Activated CD4-positive, alpha-beta T cell treated with anti-CD3 and anti-CD28 coated beads for 36 hours (primary cell): ENCODE results near the gene SETD2. TPM values are rescaled to one million over a fixed set of nuclear protein-coding genes. Genes with fewer than 3 reads are reported as not detected.
A peak's percentile ranks its signal among the peaks of the same experiment; 100 is the strongest.
"Not testable (repeated sequence)": the region's sequence is repeated elsewhere in the genome, so short reads cannot be mapped to it uniquely, and the experiment has no call there.

ENCODE experiments used
- ATAC-seq: fragments of 200-7000 bp; cut with Tn5 transposase; one replicate; pipeline ENCODE4 v1.10.0; 2021; ENCODE audit warnings: mild to moderate bottlenecking, moderate library complexity
- CTCF ChIA-PET: fragments of 350-600 bp; sonication (Branson Sonifier 250); formaldehyde crosslinking; loops from one replicate; lab custom pipeline; 2021; ENCODE audit warnings: antibody characterized with exemption; lab: Charles Lee
- POLR2A ChIA-PET: fragments of 350-600 bp; sonication (Branson Sonifier 250); formaldehyde crosslinking; loops from one replicate; lab custom pipeline; 2021; ENCODE audit warnings: antibody characterized with exemption, inconsistent platforms; lab: Charles Lee
- DNase-seq: peaks from one replicate; pipeline ENCODE4 v3.0.0-alpha.2; 2020
- H3K27ac Mint-ChIP-seq: one replicate; pipeline ENCODE4 v1.8.0; 2021; ENCODE audit warnings: mixed read lengths
- H3K27me3 Mint-ChIP-seq: one replicate; pipeline ENCODE4 v1.8.0; 2021; ENCODE audit warnings: mixed read lengths
- H3K36me3 Mint-ChIP-seq: one replicate; pipeline ENCODE4 v1.8.0; 2021; ENCODE audit warnings: low read depth, mixed read lengths
- H3K4me1 Mint-ChIP-seq: one replicate; pipeline ENCODE4 v1.8.0; 2021; ENCODE audit warnings: mixed read lengths
- H3K4me3 Mint-ChIP-seq: one replicate; pipeline ENCODE4 v1.8.0; 2021; ENCODE audit warnings: mild to moderate bottlenecking, moderate library complexity, mixed read lengths
- H3K9me3 Mint-ChIP-seq: one replicate; pipeline ENCODE4 v1.8.0; 2021; ENCODE audit warnings: low read depth, mixed read lengths
- intact Hi-C, 2 experiments: fragments of 100-400 bp; cut with DNase I in 1 of 2; cut with micrococcal nuclease in 1 of 2; formaldehyde crosslinking; loops; one replicate each; pipeline versions ENCODE4 v1.14.2 to v1.15.1; 2022 to 2024; cut with DNase I, micrococcal nuclease
- total RNA-seq, 2 experiments: library from RNA; stranded (reverse); gene quantifications; one replicate each; pipeline ENCODE4 v1.2.3, GENCODE V29; 2021

The SETD2 gene
- total RNA-seq, 2 experiments from 2014 or later = 31.8 to 35.8 TPM

- Mint-ChIP-seq H3K4me1 (peaks cover 44% of the 10 kb centered on the region), H3K9me3 (no peaks in the 10 kb centered on the region), H3K36me3 (peaks cover 8% of the 10 kb centered on the region), H3K27me3 (no peaks in the 10 kb centered on the region), H3K27ac (no peak overlapping the region), H3K4me3 (no peak overlapping the region)
- POLR2A ChIA-PET = interaction anchor here (1.1 to 1.4 kb wide), 2 partner anchors 12 to 15 kb away, joined by 3 to 5 read pairs; no protein-coding TSS in a partner anchor
- intact Hi-C loops = loop anchor here in 1 of 2 experiments (10.0 kb wide), 1 partner anchor 225 kb away; no protein-coding TSS in a partner anchor
- CTCF ChIA-PET = interaction anchor here (0.5 to 1.6 kb wide), 5 partner anchors 9 to 57 kb away, joined by 3 to 8 read pairs (median 4); partner anchors contain the start of gene SETD2
- no peak for ATAC-seq
- no peak for DNase-seq
Measured at GRCh38 chr3:47149339-47149933, 14.5 kb downstream of the SETD2 start.

DNA sequence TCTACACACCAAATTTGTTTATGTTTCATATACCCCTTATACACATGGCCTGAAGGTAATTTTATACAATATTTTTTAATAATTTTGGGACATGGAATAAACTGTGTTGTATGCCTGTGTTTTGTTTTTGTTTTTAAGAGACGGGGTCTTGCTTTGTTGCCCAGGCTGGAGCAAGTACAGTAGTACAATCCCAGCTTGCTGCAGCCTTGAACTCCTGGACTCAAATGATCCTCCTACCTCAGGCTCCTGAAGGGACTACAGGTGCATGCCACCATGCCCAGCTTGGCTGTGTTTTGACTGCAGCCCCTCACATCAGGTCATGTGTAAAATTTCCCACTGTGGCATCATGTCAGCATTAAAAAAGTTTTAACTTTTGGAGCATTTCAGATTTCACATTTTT is 18.6 kb downstream of the SETD2 start:
- no peak for ATAC-seq
- Mint-ChIP-seq H3K4me3 (no peak overlapping the region), H3K27me3 (no peaks in the 10 kb centered on the region), H3K27ac (no peak overlapping the region), H3K36me3 (no peaks in the 10 kb centered on the region), H3K9me3 (no peaks in the 10 kb centered on the region), H3K4me1 (peaks cover 41% of the 10 kb centered on the region)
- ChIA-PET CTCF (interaction anchor here (0.7 to 1.1 kb wide), 2 partner anchors 211 to 331 kb away, joined by 3 to 4 read pairs; no protein-coding TSS in a partner anchor), POLR2A (interaction anchor here (2.1 kb wide), 1 partner anchor 20 kb away, joined by 6 read pairs; no protein-coding TSS in a partner anchor)
- intact Hi-C loops = loop anchor here in 1 of 2 experiments (10.0 kb wide), 1 partner anchor 220 kb away; no protein-coding TSS in a partner anchor
- no peak for DNase-seq

DNA sequence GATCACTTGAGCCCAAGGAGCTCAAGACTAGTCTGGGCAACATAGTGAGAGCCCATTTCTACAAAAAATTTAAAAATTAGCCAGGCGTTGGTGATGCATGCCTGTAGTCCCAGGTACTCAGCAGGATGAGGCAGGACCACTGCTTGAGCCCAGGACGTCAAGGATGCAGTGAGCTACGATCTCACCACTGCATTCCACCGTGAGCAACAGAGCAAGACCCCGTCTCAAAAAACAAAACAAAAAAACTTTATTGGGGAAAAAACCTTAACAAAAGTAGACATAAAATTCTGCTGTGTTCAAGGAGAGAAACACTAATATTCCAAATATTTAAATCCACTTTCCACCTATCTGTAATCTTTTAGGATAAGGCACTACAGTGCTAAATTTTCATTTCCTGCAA is 20.8 kb downstream of the SETD2 start:
- DNase-seq (no peak), ATAC-seq (no peak)
- no peak overlapping the region for H3K4me3 Mint-ChIP-seq
- H3K27me3 Mint-ChIP-seq = no peaks in the 10 kb centered on the region
- no peaks in the 10 kb centered on the region for H3K9me3 Mint-ChIP-seq
- no peaks in the 10 kb centered on the region for H3K36me3 Mint-ChIP-seq
- H3K27ac Mint-ChIP-seq = no peak overlapping the region
- ChIA-PET CTCF (interaction anchor here (1.6 kb wide), 1 partner anchor 10 kb away, joined by 4 read pairs; no protein-coding TSS in a partner anchor), POLR2A (interaction anchor here (0.6 kb wide), 2 partner anchors 22 to 33 kb away, joined by 3 to 4 read pairs; no protein-coding TSS in a partner anchor)
- H3K4me1 Mint-ChIP-seq = peaks cover 41% of the 10 kb centered on the region
- intact Hi-C loops = loop anchor here in 1 of 2 experiments (10.0 kb wide), 1 partner anchor 218 kb away; no protein-coding TSS in a partner anchor

GRCh38 chr3:47142536-47142935 is 21.4 kb downstream of the SETD2 start:
- DNase-seq, H3K4me3 Mint-ChIP-seq, H3K27me3 Mint-ChIP-seq, H3K36me3 Mint-ChIP-seq, ATAC-seq, H3K27ac Mint-ChIP-seq, H3K9me3 Mint-ChIP-seq: not testable (repeated sequence)
- CTCF ChIA-PET = interaction anchor here (0.6 kb wide), 1 partner anchor 209 kb away, joined by 3 read pairs; no protein-coding TSS in a partner anchor
- POLR2A ChIA-PET = interaction anchor here (0.6 to 1.4 kb wide), 2 partner anchors 22 to 32 kb away, joined by 4 to 5 read pairs; no protein-coding TSS in a partner anchor
- intact Hi-C loops = loop anchor here in 1 of 2 experiments (10.0 kb wide), 1 partner anchor 218 kb away; no protein-coding TSS in a partner anchor
- H3K4me1 Mint-ChIP-seq = peaks cover 41% of the 10 kb centered on the region

DNA sequence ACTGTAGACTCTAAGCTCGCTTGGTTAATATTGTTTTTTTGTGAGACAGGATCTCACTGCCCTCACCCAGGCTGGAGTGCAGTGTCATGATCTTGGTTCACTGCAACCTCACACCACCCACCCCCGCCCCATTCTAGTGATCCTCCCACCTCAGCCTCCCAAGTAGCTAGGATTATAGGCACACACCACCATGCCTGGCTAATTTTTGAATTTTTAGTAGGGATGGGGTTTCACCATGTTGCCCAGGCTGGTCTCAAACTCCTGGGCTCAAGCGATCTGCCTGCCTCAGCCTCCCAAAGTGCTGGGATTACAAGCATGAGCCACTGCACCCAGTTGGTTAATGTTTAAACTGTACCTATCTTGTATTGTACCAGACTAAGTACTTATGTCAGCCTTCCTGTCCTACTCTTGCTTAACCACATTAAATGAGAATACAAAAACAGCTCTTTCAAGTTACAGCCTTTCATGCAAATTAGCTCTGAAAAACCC is 22.9 kb downstream of the SETD2 start:
- not testable (repeated sequence) for DNase-seq, H3K27me3 Mint-ChIP-seq, H3K4me3 Mint-ChIP-seq, H3K9me3 Mint-ChIP-seq, H3K36me3 Mint-ChIP-seq
- ChIA-PET POLR2A (interaction anchor here (0.6 to 1.4 kb wide), 4 partner anchors 19 to 391 kb away, joined by 3 to 7 read pairs (median 5); no protein-coding TSS in a partner anchor), CTCF (interaction anchor here (1.1 to 1.4 kb wide), 4 partner anchors 11 to 72 kb away, joined by 3 to 6 read pairs (median 3); partner anchors contain the start of gene SETD2)
- Mint-ChIP-seq H3K27ac (peak overlapping the region; percentile 82), H3K4me1 (peaks cover 49% of the 10 kb centered on the region)
- peak; percentile 81 for ATAC-seq
- intact Hi-C loops = loop anchor here in 1 of 2 experiments (10.0 kb wide), 1 partner anchor 216 kb away; no protein-coding TSS in a partner anchor

- peaks cover 53% of the 10 kb centered on the region for H3K4me1 Mint-ChIP-seq
- H3K36me3 Mint-ChIP-seq, POLR2A ChIA-PET, H3K27me3 Mint-ChIP-seq, DNase-seq, H3K9me3 Mint-ChIP-seq, H3K27ac Mint-ChIP-seq, H3K4me3 Mint-ChIP-seq, ATAC-seq: not testable (repeated sequence)
- intact Hi-C loops = loop anchor here in 1 of 2 experiments (10.0 kb wide), 1 partner anchor 216 kb away; no protein-coding TSS in a partner anchor
- CTCF ChIA-PET = interaction anchor here (1.1 to 1.5 kb wide), 4 partner anchors 12 to 183 kb away, joined by 3 to 6 read pairs (median 3); partner anchors contain the start of gene SETD2
Measured at GRCh38 chr3:47140553-47140952, 23.4 kb downstream of the SETD2 start.

DNA sequence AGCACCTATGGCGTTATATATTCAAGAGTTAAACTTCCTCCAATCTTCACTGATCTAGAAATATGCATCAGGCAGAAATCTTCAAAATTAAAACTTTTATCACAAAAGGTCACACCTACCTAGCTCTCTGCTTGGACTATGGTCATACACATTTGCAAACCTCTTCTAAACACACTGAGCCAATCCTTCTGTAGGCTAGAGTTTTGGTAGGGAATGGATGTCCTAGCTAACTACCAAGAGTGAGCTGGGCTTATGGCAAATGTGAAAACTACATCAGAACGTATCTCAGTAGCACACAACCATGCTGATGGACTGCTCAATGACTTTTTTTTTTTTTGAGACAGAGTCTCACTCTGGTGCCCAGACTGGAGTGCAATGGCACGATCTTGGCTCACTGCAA is 29.6 kb downstream of the SETD2 start:
- ChIA-PET CTCF (interaction anchor here (0.6 to 1.5 kb wide), 4 partner anchors 14 to 1154 kb away, joined by 3 to 4 read pairs (median 4); no protein-coding TSS in a partner anchor), POLR2A (no interaction called here)
- intact Hi-C loops = no loop called here
- ATAC-seq (no peak), DNase-seq (no peak)
- no peak overlapping the region for H3K27ac Mint-ChIP-seq
- H3K4me3 Mint-ChIP-seq = no peak overlapping the region
- H3K36me3 Mint-ChIP-seq = peaks cover 5% of the 10 kb centered on the region
- H3K4me1 Mint-ChIP-seq = peaks cover 47% of the 10 kb centered on the region
- H3K9me3 Mint-ChIP-seq = no peaks in the 10 kb centered on the region
- no peaks in the 10 kb centered on the region for H3K27me3 Mint-ChIP-seq

- DNase-seq (no peak), ATAC-seq (no peak)
- peaks cover 5% of the 10 kb centered on the region for H3K36me3 Mint-ChIP-seq
- no peaks in the 10 kb centered on the region for H3K9me3 Mint-ChIP-seq
- H3K27me3 Mint-ChIP-seq = no peaks in the 10 kb centered on the region
- ChIA-PET POLR2A (no interaction called here), CTCF (interaction anchor here (0.6 to 0.8 kb wide), 2 partner anchors 224 to 355 kb away, joined by 3 read pairs; no protein-coding TSS in a partner anchor)
- intact Hi-C loops = no loop called here
- H3K4me1 Mint-ChIP-seq = peaks cover 45% of the 10 kb centered on the region
- no peak overlapping the region for H3K4me3 Mint-ChIP-seq
- H3K27ac Mint-ChIP-seq = no peak overlapping the region
Measured at GRCh38 chr3:47133641-47134040, 30.3 kb downstream of the SETD2 start.

- Mint-ChIP-seq H3K27me3 (no peaks in the 10 kb centered on the region), H3K36me3 (peaks cover 15% of the 10 kb centered on the region), H3K27ac (no peak overlapping the region), H3K9me3 (no peaks in the 10 kb centered on the region), H3K4me1 (peaks cover 48% of the 10 kb centered on the region), H3K4me3 (no peak overlapping the region)
- ATAC-seq (no peak), DNase-seq (no peak)
- CTCF ChIA-PET = interaction anchor here (0.6 to 1.4 kb wide), 5 partner anchors 10 to 1586 kb away, joined by 3 to 10 read pairs (median 6); no protein-coding TSS in a partner anchor
- POLR2A ChIA-PET = interaction anchor here (0.6 kb wide), 1 partner anchor 261 kb away, joined by 3 read pairs; no protein-coding TSS in a partner anchor
- intact Hi-C loops = no loop called here
Measured at GRCh38 chr3:47130557-47130956, 33.4 kb downstream of the SETD2 start.

GRCh38 chr3:47128137-47128536 is 35.8 kb downstream of the SETD2 start:
- H3K27me3 Mint-ChIP-seq = no peaks in the 10 kb centered on the region
- POLR2A ChIA-PET = no interaction called here
- ATAC-seq (peak; percentile 60), DNase-seq (no peak)
- H3K27ac Mint-ChIP-seq = no peak overlapping the region
- peaks cover 39% of the 10 kb centered on the region for H3K4me1 Mint-ChIP-seq
- H3K9me3 Mint-ChIP-seq = no peaks in the 10 kb centered on the region
- no peak overlapping the region for H3K4me3 Mint-ChIP-seq
- CTCF ChIA-PET = no interaction called here
- intact Hi-C loops = no loop called here
- peaks cover 30% of the 10 kb centered on the region for H3K36me3 Mint-ChIP-seq

DNA sequence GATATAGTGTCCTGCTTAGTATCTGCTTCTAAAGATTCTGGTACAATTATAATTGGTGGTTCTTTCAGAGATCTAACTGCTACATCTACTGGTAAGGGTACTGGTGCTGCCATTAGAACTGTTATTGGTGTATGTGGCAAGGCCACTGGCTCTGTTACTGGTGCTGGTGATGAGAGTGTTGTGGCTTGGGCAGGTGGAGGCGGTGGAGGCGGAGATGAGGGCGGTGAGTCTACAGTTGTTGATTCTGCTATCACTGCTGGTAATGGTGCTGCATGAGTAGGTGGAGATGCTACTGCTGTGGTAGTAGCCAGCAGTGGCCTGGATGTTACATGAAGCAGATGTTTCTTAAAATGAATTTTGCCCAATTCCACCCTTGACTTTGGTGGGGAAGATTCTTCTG is 40.1 kb downstream of the SETD2 start:
- DNase-seq (no peak), ATAC-seq (no peak)
- H3K27ac Mint-ChIP-seq = peak overlapping the region; percentile 62
- peaks cover 53% of the 10 kb centered on the region for H3K4me1 Mint-ChIP-seq
- H3K27me3 Mint-ChIP-seq = no peaks in the 10 kb centered on the region
- H3K9me3 Mint-ChIP-seq = peaks cover 2% of the 10 kb centered on the region
- POLR2A ChIA-PET = no interaction called here
- intact Hi-C loops = no loop called here
- H3K4me3 Mint-ChIP-seq = no peak overlapping the region
- H3K36me3 Mint-ChIP-seq = peaks cover 62% of the 10 kb centered on the region
- CTCF ChIA-PET = interaction anchor here (1.0 kb wide), 1 partner anchor 41 kb away, joined by 3 read pairs; the partner anchor contains the start of gene SETD2
